Activated CD4-positive, alpha-beta memory T cell treated with anti-CD3 and anti-CD28 coated beads for 36 hours (primary cell): ENCODE results near the gene CENATAC. TPM values are rescaled to one million over a fixed set of nuclear protein-coding genes. Genes with fewer than 3 reads are reported as not detected.
"Not testable (repeated sequence)": the region's sequence is repeated elsewhere in the genome, so short reads cannot be mapped to it uniquely, and the experiment has no call there.

Experiments
- CTCF ChIA-PET: fragments of 350-600 bp; sonication (Branson Sonifier 250); formaldehyde crosslinking; loops from one replicate; lab custom pipeline; 2021; ENCODE audit warnings: antibody characterized with exemption, inconsistent platforms; lab: Charles Lee
- POLR2A ChIA-PET: fragments of 350-600 bp; sonication (Branson Sonifier 250); formaldehyde crosslinking; loops from one replicate; lab custom pipeline; 2021; ENCODE audit warnings: antibody characterized with exemption; lab: Charles Lee
- DNase-seq: peaks from one replicate; pipeline ENCODE4 v3.0.0-alpha.2; 2020
- H3K27ac Mint-ChIP-seq: one replicate; pipeline ENCODE4 v1.8.0; 2021; ENCODE audit warnings: mixed read lengths
- H3K27me3 Mint-ChIP-seq: one replicate; pipeline ENCODE4 v1.8.0; 2021; ENCODE audit warnings: mixed read lengths
- H3K36me3 Mint-ChIP-seq: one replicate; pipeline ENCODE4 v1.8.0; 2021; ENCODE audit warnings: mixed read lengths
- H3K4me1 Mint-ChIP-seq: one replicate; pipeline ENCODE4 v1.8.0; 2021; ENCODE audit warnings: low read depth, mixed read lengths
- H3K4me3 Mint-ChIP-seq: one replicate; pipeline ENCODE4 v1.8.0; 2021; ENCODE audit warnings: mild to moderate bottlenecking, mixed read lengths
- H3K9me3 Mint-ChIP-seq: one replicate; pipeline ENCODE4 v1.8.0; 2021; ENCODE audit warnings: mixed read lengths
- intact Hi-C: fragments of 100-400 bp; cut with micrococcal nuclease; formaldehyde crosslinking; loops from one replicate; pipeline ENCODE4 v1.15.1; 2023
- total RNA-seq, 2 experiments: library from RNA; stranded (reverse); gene quantifications; one replicate each; pipeline ENCODE4 v1.2.3, GENCODE V29; 2021

The CENATAC gene
- total RNA-seq, 2 experiments from 2014 or later = 21.4 to 22.3 TPM

- H3K4me1 Mint-ChIP-seq = peaks cover 34% of the 10 kb centered on the region
- ChIA-PET POLR2A (interaction anchor here (1.2 kb wide), 1 partner anchor 9 kb away, joined by 3 read pairs; no protein-coding TSS in a partner anchor), CTCF (interaction anchor here (0.6 kb wide), 1 partner anchor 256 kb away, joined by 3 read pairs; no protein-coding TSS in a partner anchor)
- peaks cover 13% of the 10 kb centered on the region for H3K36me3 Mint-ChIP-seq
- no peak overlapping the region for H3K4me3 Mint-ChIP-seq
- H3K27ac Mint-ChIP-seq = peak overlapping the region; percentile 89
- H3K9me3 Mint-ChIP-seq = no peaks in the 10 kb centered on the region
- intact Hi-C loops = no loop called here
- no peak for DNase-seq
- H3K27me3 Mint-ChIP-seq = no peaks in the 10 kb centered on the region
Observed at GRCh38 chr11:119028346-119029068, 30.6 kb downstream of the CENATAC start.

- no peak for DNase-seq
- Mint-ChIP-seq H3K9me3 (no peaks in the 10 kb centered on the region), H3K4me3 (peak overlapping the region; percentile 82), H3K27ac (peak overlapping the region; percentile 89), H3K4me1 (peaks cover 29% of the 10 kb centered on the region), H3K36me3 (peaks cover 11% of the 10 kb centered on the region), H3K27me3 (no peaks in the 10 kb centered on the region)
- intact Hi-C loops = no loop called here
- CTCF ChIA-PET = no interaction called here
- POLR2A ChIA-PET = interaction anchor here (1.2 to 3.0 kb wide), 2 partner anchors 10 kb away, joined by 3 to 17 read pairs; partner anchors contain the start of genes RPS25 and TRAPPC4
Observed at GRCh38 chr11:119029069-119029339, 31.1 kb downstream of the CENATAC start.

- POLR2A ChIA-PET = interaction anchor here (1.0 to 3.0 kb wide), 6 partner anchors 10 to 86 kb away, joined by 3 to 17 read pairs (median 4); partner anchors contain the start of genes CENATAC, RPS25 and TRAPPC4
- H3K9me3 Mint-ChIP-seq = no peaks in the 10 kb centered on the region
- intact Hi-C loops = loop anchor here (1.0 to 2.0 kb wide), 3 partner anchors 11 to 71 kb away; partner anchors contain the start of genes CENATAC, DPAGT1, RPS25 and TRAPPC4
- H3K36me3 Mint-ChIP-seq = peaks cover 11% of the 10 kb centered on the region
- DNase-seq = peak; percentile 72
- CTCF ChIA-PET = interaction anchor here (0.8 to 2.4 kb wide), 4 partner anchors 9 to 15 kb away, joined by 3 to 8 read pairs (median 4); partner anchors contain the start of genes RPS25 and TRAPPC4
- H3K27ac Mint-ChIP-seq = peak overlapping the region; percentile 89
- H3K27me3 Mint-ChIP-seq = no peaks in the 10 kb centered on the region
- H3K4me3 Mint-ChIP-seq = peak overlapping the region; percentile 82
- peaks cover 24% of the 10 kb centered on the region for H3K4me1 Mint-ChIP-seq
Observed at GRCh38 chr11:119029340-119030028, 31.5 kb downstream of the CENATAC start.

- Mint-ChIP-seq H3K4me3 (peak overlapping the region; percentile 82), H3K27ac (peak overlapping the region; percentile 89), H3K4me1 (peaks cover 21% of the 10 kb centered on the region), H3K9me3 (no peaks in the 10 kb centered on the region), H3K27me3 (no peaks in the 10 kb centered on the region), H3K36me3 (peaks cover 11% of the 10 kb centered on the region)
- DNase-seq = no peak
- ChIA-PET POLR2A (interaction anchor here (1.0 to 3.0 kb wide), 7 partner anchors 11 to 86 kb away, joined by 3 to 17 read pairs (median 5); partner anchors contain the start of genes CENATAC, RPS25 and TRAPPC4), CTCF (interaction anchor here (0.8 to 2.4 kb wide), 6 partner anchors 10 to 56 kb away, joined by 3 to 8 read pairs (median 4); partner anchors contain the start of genes RPS25, TRAPPC4 and VPS11)
- intact Hi-C loops = loop anchor here (1.0 to 2.0 kb wide), 3 partner anchors 12 to 71 kb away; partner anchors contain the start of genes CENATAC, DPAGT1, RPS25 and TRAPPC4
Observed at GRCh38 chr11:119030029-119030328, 32.0 kb downstream of the CENATAC start.

- Mint-ChIP-seq H3K27ac (peak within 1 kb of the TSS; percentile 89), H3K27me3 (no peaks in the 10 kb centered on the region), H3K9me3 (no peaks in the 10 kb centered on the region), H3K4me3 (peak within 1 kb of the TSS; percentile 82), H3K4me1 (peaks cover 18% of the 10 kb centered on the region), H3K36me3 (peaks cover 11% of the 10 kb centered on the region)
- ChIA-PET POLR2A (interaction anchor here (0.6 to 3.0 kb wide), 8 partner anchors 11 to 85 kb away, joined by 3 to 17 read pairs (median 4); partner anchors contain the start of genes CENATAC, RPS25 and TRAPPC4), CTCF (interaction anchor here (0.8 to 2.4 kb wide), 8 partner anchors 10 to 56 kb away, joined by 3 to 8 read pairs (median 4); partner anchors contain the start of genes HMBS, RPS25, TRAPPC4 and VPS11)
- intact Hi-C loops = loop anchor here (1.0 to 2.0 kb wide), 3 partner anchors 12 to 70 kb away; partner anchors contain the start of genes CENATAC, DPAGT1, RPS25 and TRAPPC4
- peak; percentile 99 for DNase-seq
Observed at GRCh38 chr11:119030329-119031047, 32.5 kb downstream of the CENATAC start, which contains the start of gene SLC37A4. TSS of gene SLC37A4 (minus strand) at chr11:119030877.

GRCh38 chr11:119031912-119032280 lies 34.0 kb downstream of the CENATAC start:
- peaks cover 11% of the 10 kb centered on the region for H3K36me3 Mint-ChIP-seq
- DNase-seq = no peak
- H3K9me3 Mint-ChIP-seq = no peaks in the 10 kb centered on the region
- intact Hi-C loops = loop anchor here (2.0 kb wide), 1 partner anchor 69 kb away; the partner anchor contains the start of gene DPAGT1
- H3K4me3 Mint-ChIP-seq = no peak overlapping the region
- H3K4me1 Mint-ChIP-seq = peaks cover 18% of the 10 kb centered on the region
- CTCF ChIA-PET = interaction anchor here (1.0 to 2.4 kb wide), 8 partner anchors 9 to 174 kb away, joined by 4 to 8 read pairs (median 6); partner anchors contain the start of genes CBL, HYOU1, TRAPPC4 and VPS11
- H3K27me3 Mint-ChIP-seq = no peaks in the 10 kb centered on the region
- H3K27ac Mint-ChIP-seq = no peak overlapping the region
- POLR2A ChIA-PET = interaction anchor here (3.0 kb wide), 1 partner anchor 13 kb away, joined by 17 read pairs; the partner anchor contains the start of genes RPS25 and TRAPPC4

GRCh38 chr11:119033421-119033820 lies 35.5 kb downstream of the CENATAC start:
- H3K27ac Mint-ChIP-seq, DNase-seq, H3K27me3 Mint-ChIP-seq, intact Hi-C loops, H3K4me3 Mint-ChIP-seq, H3K36me3 Mint-ChIP-seq, H3K9me3 Mint-ChIP-seq: not testable (repeated sequence)
- H3K4me1 Mint-ChIP-seq = peaks cover 15% of the 10 kb centered on the region
- POLR2A ChIA-PET = interaction anchor here (0.5 to 1.4 kb wide), 2 partner anchors 15 to 176 kb away, joined by 3 to 4 read pairs; partner anchors contain the start of genes RPS25 and TRAPPC4
- CTCF ChIA-PET = interaction anchor here (0.9 kb wide), 1 partner anchor 305 kb away, joined by 3 read pairs; no protein-coding TSS in a partner anchor

- no peak overlapping the region for H3K4me3 Mint-ChIP-seq
Observed at GRCh38 chr11:119034813-119035212, 36.9 kb downstream of the CENATAC start.

GRCh38 chr11:119038884-119039283 lies 40.9 kb downstream of the CENATAC start:
- intact Hi-C loops = no loop called here
- Mint-ChIP-seq H3K4me3 (no peak overlapping the region), H3K27me3 (no peaks in the 10 kb centered on the region), H3K9me3 (no peaks in the 10 kb centered on the region), H3K36me3 (no peaks in the 10 kb centered on the region), H3K4me1 (peaks cover 7% of the 10 kb centered on the region), H3K27ac (no peak overlapping the region)
- ChIA-PET CTCF (interaction anchor here (0.6 to 1.3 kb wide), 2 partner anchors 29 to 301 kb away, joined by 3 read pairs; partner anchors contain the start of gene VPS11), POLR2A (no interaction called here)
- DNase-seq = no peak

More at GRCh38 chr11:119034813-119035212, 36.9 kb downstream of the CENATAC start:
- no peaks in the 10 kb centered on the region for H3K36me3 Mint-ChIP-seq
- ChIA-PET CTCF (interaction anchor here (1.0 to 1.1 kb wide), 2 partner anchors 13 to 18 kb away, joined by 3 read pairs; no protein-coding TSS in a partner anchor), POLR2A (interaction anchor here (0.7 kb wide), 1 partner anchor 60 kb away, joined by 3 read pairs; no protein-coding TSS in a partner anchor)
- H3K27me3 Mint-ChIP-seq = no peaks in the 10 kb centered on the region
- no peak for DNase-seq
- no peaks in the 10 kb centered on the region for H3K9me3 Mint-ChIP-seq
- H3K4me1 Mint-ChIP-seq = peaks cover 1% of the 10 kb centered on the region
- no peak overlapping the region for H3K27ac Mint-ChIP-seq
- intact Hi-C loops = no loop called here

GRCh38 chr11:119039471-119039870 lies 41.5 kb downstream of the CENATAC start:
- intact Hi-C loops, H3K4me1 Mint-ChIP-seq, H3K27me3 Mint-ChIP-seq, DNase-seq, H3K4me3 Mint-ChIP-seq, POLR2A ChIA-PET, H3K36me3 Mint-ChIP-seq, H3K9me3 Mint-ChIP-seq, H3K27ac Mint-ChIP-seq: not testable (repeated sequence)
- CTCF ChIA-PET = interaction anchor here (0.5 to 1.3 kb wide), 3 partner anchors 28 to 301 kb away, joined by 3 to 4 read pairs (median 3); partner anchors contain the start of gene VPS11
